IMR-90 (cell line): ENCODE data around the gene GPX3. TPM values are rescaled to one million over a fixed set of nuclear protein-coding genes. Genes with fewer than 3 reads are reported as not detected.

Source experiments
- ATAC-seq: fragments of 200-7000 bp; cut with Tn5 transposase; 2 replicates; pipeline ENCODE4 v1.9.1; 2020; ENCODE audit warnings: low read depth, mild to moderate bottlenecking, moderate library complexity
- BruUV-seq: library from RNA; stranded (reverse); fragments of 400-500 nt; replicated peaks from 2 replicates; lab custom pipeline; 2021; lab: Mats Ljungman, UMichigan
- CTCF ChIA-PET: fragments of 300-600 bp; formaldehyde crosslinking; extraction: SDS; loops from one replicate; lab custom pipeline; 2021; ENCODE audit warnings: antibody characterized with exemption; lab: Yijun Ruan, JAX
- POLR2A ChIA-PET: fragments of 300-600 bp; sonication (Branson Sonifier 250); formaldehyde crosslinking; loops from one replicate; lab custom pipeline; 2022; ENCODE audit warnings: antibody characterized with exemption; ENCODE audit not compliant: unreplicated experiment; lab: Charles Lee
- DNase-seq: peaks from one replicate; pipeline ENCODE4 v3.0.0; 2013
- H2AFZ ChIP-seq: replicated peaks from 2 replicates; pipeline ENCODE3; 2013; ENCODE audit warnings: low read length, mild to moderate bottlenecking; ENCODE audit not compliant: poor library complexity
- H2AK5ac ChIP-seq: 2 replicates; pipeline ENCODE4 v1.6.1; 2013; ENCODE audit warnings: low read depth, low read length, inconsistent platforms
- H2AK9ac ChIP-seq: replicated peaks from 2 replicates; pipeline ENCODE3; 2013; ENCODE audit warnings: mild to moderate bottlenecking, low read depth, low read length, moderate library complexity; ENCODE audit not compliant: poor library complexity
- H2BK120ac ChIP-seq: 2 replicates; pipeline ENCODE4 v1.6.1; 2013; ENCODE audit warnings: low read depth, low read length, inconsistent platforms
- H2BK15ac ChIP-seq: 3 replicates; pipeline ENCODE4 v1.6.1; 2013; ENCODE audit warnings: low read depth, low read length, inconsistent platforms
- H2BK20ac ChIP-seq: 2 replicates; pipeline ENCODE4 v1.6.1; 2013; ENCODE audit warnings: low read depth, mild to moderate bottlenecking, inconsistent platforms, low read length, moderate library complexity
- H2BK5ac ChIP-seq: 2 replicates; pipeline ENCODE4 v1.6.1; 2013; ENCODE audit warnings: mild to moderate bottlenecking, low read depth, low read length, inconsistent platforms; ENCODE audit not compliant: poor library complexity, severe bottlenecking
- H3K14ac ChIP-seq: replicated peaks from 2 replicates; pipeline ENCODE4 v1.6.1; 2013; ENCODE audit warnings: low read depth, low read length, inconsistent platforms
- H3K18ac ChIP-seq: 2 replicates; pipeline ENCODE4 v1.6.1; 2013; ENCODE audit warnings: low read depth, low read length, control low read depth
- H3K23ac ChIP-seq: 2 replicates; pipeline ENCODE4 v1.6.1; 2013; ENCODE audit warnings: low read depth, low read length, inconsistent platforms
- H3K27ac ChIP-seq: 2 replicates; pipeline ENCODE4 v1.5.1; 2013; ENCODE audit warnings: mild to moderate bottlenecking, control low read depth, low read length; ENCODE audit not compliant: insufficient read depth
- H3K27me3 ChIP-seq: 2 replicates; pipeline ENCODE4 v1.6.1; 2013; ENCODE audit warnings: low read length; ENCODE audit not compliant: control insufficient read depth, insufficient read depth
- H3K36me3 ChIP-seq: 2 replicates; pipeline ENCODE4 v1.6.1; 2013; ENCODE audit warnings: low read length, mixed read lengths; ENCODE audit not compliant: control insufficient read depth, insufficient read depth
- H3K4ac ChIP-seq: 2 replicates; pipeline ENCODE4 v1.6.1; 2013; ENCODE audit warnings: low read depth, low read length, inconsistent platforms
- H3K4me1 ChIP-seq: 2 replicates; pipeline ENCODE4 v1.6.1; 2013; ENCODE audit warnings: low read length, mixed read lengths; ENCODE audit not compliant: control insufficient read depth, insufficient read depth
- H3K4me2 ChIP-seq: 2 replicates; pipeline ENCODE4 v1.6.1; 2013; ENCODE audit warnings: low read depth, mild to moderate bottlenecking, control low read depth, low read length, moderate library complexity
- H3K4me3 ChIP-seq: 2 replicates; pipeline ENCODE4 v1.5.1; 2013; ENCODE audit warnings: low read depth, mild to moderate bottlenecking, control low read depth, low read length, moderate library complexity; ENCODE audit not compliant: insufficient read depth
- H3K56ac ChIP-seq: 2 replicates; pipeline ENCODE4 v1.6.1; 2013; ENCODE audit warnings: low read length, inconsistent platforms; ENCODE audit not compliant: insufficient read depth; ENCODE audit errors: extremely low read depth
- H3K79me1 ChIP-seq, 2 experiments: 2 replicates each; pipeline ENCODE4 v1.6.1; 2013; ENCODE audit warnings: low read length in 2 of 2, inconsistent platforms in 1 of 2, low read depth in 1 of 2
- H3K9ac ChIP-seq: 2 replicates; pipeline ENCODE4 v1.6.1; 2013; ENCODE audit warnings: low read depth, low read length, control low read depth
- H3K9me1 ChIP-seq: 2 replicates; pipeline ENCODE4 v1.6.1; 2013; ENCODE audit warnings: low read length, inconsistent platforms; ENCODE audit not compliant: insufficient read depth
- H3K9me3 ChIP-seq: 2 replicates; pipeline ENCODE4 v1.6.1; 2013; ENCODE audit warnings: low read length; ENCODE audit not compliant: control insufficient read depth, insufficient read depth
- H4K20me1 ChIP-seq: 2 replicates; pipeline ENCODE4 v1.6.1; 2013; ENCODE audit warnings: low read length, inconsistent platforms; ENCODE audit not compliant: insufficient read depth
- H4K5ac ChIP-seq: 2 replicates; pipeline ENCODE4 v1.6.1; 2013; ENCODE audit warnings: mild to moderate bottlenecking, low read depth, low read length, control low read depth
- H4K8ac ChIP-seq, 2 experiments: 2 replicates each; pipeline ENCODE4 v1.6.1; 2013; ENCODE audit warnings: low read depth in 2 of 2, low read length in 2 of 2, control low read depth in 1 of 2, inconsistent platforms in 1 of 2
- H4K91ac ChIP-seq: 2 replicates; pipeline ENCODE4 v1.6.1; 2013; ENCODE audit warnings: low read depth, low read length, inconsistent platforms; ENCODE audit not compliant: insufficient read depth
- CEBPB ChIP-seq: IDR thresholded peaks from 2 replicates; pipeline ENCODE4 v1.6.1; 2012; ENCODE audit warnings: low read depth, low read length, improper control_type of control experiment
- FOS ChIP-seq: fragments of 150-350 bp; IDR thresholded peaks from 2 replicates; pipeline ENCODE4 v1.6.1; 2016; ENCODE audit warnings: low read depth, low read length
- MAFK ChIP-seq: IDR thresholded peaks from 2 replicates; pipeline ENCODE4 v1.6.1; 2012; ENCODE audit warnings: low read depth, low read length, improper control_type of control experiment
- MXI1 ChIP-seq: IDR thresholded peaks from 2 replicates; pipeline ENCODE4 v1.6.1; 2012; ENCODE audit warnings: low read depth, mild to moderate bottlenecking, low read length, moderate library complexity, borderline replicate concordance
- NFE2L2 ChIP-seq: fragments of 150-350 bp; IDR thresholded peaks from 2 replicates; pipeline ENCODE4 v1.6.1; 2016; ENCODE audit warnings: low read depth, mild to moderate bottlenecking, low read length
- POLR2A ChIP-seq: IDR thresholded peaks from 2 replicates; pipeline ENCODE4 v1.6.1; 2012; ENCODE audit warnings: mild to moderate bottlenecking, low read depth, low read length
- RCOR1 ChIP-seq: IDR thresholded peaks from 2 replicates; pipeline ENCODE4 v1.6.1; 2012; ENCODE audit warnings: mild to moderate bottlenecking, low read length, improper control_type of control experiment; ENCODE audit not compliant: insufficient replicate concordance
- whole genome bisulfite sequencing, 2 experiments: methylation state at CpG; one replicate each; pipeline versions ENCODE4 v1.1.5 to v1.1.7; 2013; ENCODE audit warnings: missing lambda C conversion rate in 2 of 2; ENCODE audit not compliant: insufficient read length in 1 of 2; ENCODE audit errors: extremely low coverage in 2 of 2; 5-methylcytosine and 5-hydroxymethylcytosine counted together
- dilution Hi-C: fragments of 300-500 bp; cut with HindIII; formaldehyde crosslinking; loops from one replicate; pipeline ENCODE4 v1.14.3; 2018; ENCODE audit warnings: low sequenced_read_pairs; ENCODE audit not compliant: unreplicated experiment
- in situ Hi-C: fragments of 300-500 bp; cut with MboI; formaldehyde crosslinking; loops from 3 replicates; pipeline ENCODE4 v1.14.3; 2019; ENCODE audit warnings: low sequenced_read_pairs, inconsistent platforms, mixed read lengths
- intact Hi-C: fragments of 100-400 bp; cut with micrococcal nuclease; formaldehyde crosslinking; loops from 2 replicates; pipeline ENCODE4 v1.10.0; 2022
- polyA plus RNA-seq, 3 experiments: library from polyadenylated mRNA; depleted of rRNA; stranded (reverse); fragments of >200 nt; gene quantifications; 2 replicates each; pipeline ENCODE4 v1.2.3, GENCODE V29; 2012; ENCODE audit warnings: low replicate concordance in 1 of 3
- total RNA-seq: library from RNA; depleted of rRNA; stranded (reverse); fragments of >200 nt; gene quantifications from 2 replicates; pipeline ENCODE4 v1.2.3, GENCODE V29; 2012
- TF ChIP-seq, protein P1 (sequence below): fragments of 150-350 bp; IDR thresholded peaks from 2 replicates; pipeline ENCODE4 v1.6.1; 2016; ENCODE audit warnings: low read depth, mild to moderate bottlenecking, low read length, moderate library complexity, borderline replicate concordance

The GPX3 gene
- total and polyA plus RNA-seq, 2 of the 4 experiments (the other 2 are of a cell fraction): 0.36 to 1.0 TPM

DNA sequence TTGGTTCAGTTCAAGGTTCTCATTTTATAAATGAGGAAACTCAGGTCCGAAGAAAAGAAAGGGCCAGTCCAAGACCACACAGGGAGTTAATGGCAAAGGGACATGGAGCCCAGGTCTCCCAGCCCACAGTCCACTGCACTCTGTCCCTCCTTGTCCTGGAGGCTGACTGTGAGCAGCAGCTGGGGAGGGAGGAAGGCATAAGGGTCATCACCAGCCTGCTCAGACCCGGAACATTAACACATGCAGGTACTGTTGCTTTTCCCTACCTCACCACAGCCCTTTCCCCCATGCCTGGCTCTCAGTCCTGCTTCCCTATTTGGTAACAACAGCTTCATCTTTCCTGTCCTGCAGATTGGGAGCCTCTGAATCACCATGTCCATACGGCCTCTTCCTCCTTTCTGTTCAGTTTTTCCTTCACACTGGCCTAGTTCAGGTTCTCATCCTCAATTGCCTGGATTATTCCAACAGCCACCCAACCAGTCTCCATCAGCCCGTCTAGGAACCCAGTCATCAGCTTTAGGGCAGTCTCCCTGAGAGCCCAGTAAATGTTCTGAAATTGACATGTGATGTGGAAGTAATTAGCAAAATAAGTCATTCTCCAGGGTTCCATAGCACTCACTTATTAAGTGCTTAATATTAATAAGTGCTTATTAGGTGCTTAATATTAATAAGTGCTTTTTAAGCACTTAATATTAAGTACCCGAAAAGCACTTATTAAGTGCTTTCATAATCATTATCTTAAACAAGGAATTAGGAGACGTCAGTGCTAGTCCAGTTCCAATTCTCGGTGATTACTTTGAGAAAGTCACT, 4.3 kb downstream of the GPX3 start:
- H3K9me1 ChIP-seq: peaks cover 14% of the 10 kb centered on the region
- dilution Hi-C loops (no loop called here), intact Hi-C loops (no loop called here), in situ Hi-C loops (no loop called here)
- no peaks in the 10 kb centered on the region for H3K79me1 ChIP-seq
- H3K4me1 ChIP-seq: no peaks in the 10 kb centered on the region
- no CpG with 5 or more reads among the region's 7 CpGs for WGBS, 2 experiments
- no peak overlapping the region for H2BK15ac ChIP-seq
- no TSS peak for BruUV-seq
- no peaks in the 10 kb centered on the region for H3K9me3 ChIP-seq
- no peak overlapping the region for H3K18ac ChIP-seq
- H3K4ac ChIP-seq: no peak overlapping the region
- ChIA-PET POLR2A (no interaction called here), CTCF (no interaction called here)
- no peak overlapping the region for H3K23ac ChIP-seq
- DNase-seq (no peak), ATAC-seq (no peak)
- no peak overlapping the region for H3K4me2 ChIP-seq
- H3K14ac ChIP-seq: no peak overlapping the region
- H4K8ac ChIP-seq: no peak overlapping the region
- H2AK5ac ChIP-seq: no peak overlapping the region
- H3K27me3 ChIP-seq: no peaks in the 10 kb centered on the region; the same call in 1 of the 2 replicates
- H2AFZ ChIP-seq: no peak overlapping the region
- no peak overlapping the region for H3K9ac ChIP-seq
- TF ChIP-seq MXI1: no peak
- no peak for TF ChIP-seq CEBPB
- TF ChIP-seq, protein P1, sequence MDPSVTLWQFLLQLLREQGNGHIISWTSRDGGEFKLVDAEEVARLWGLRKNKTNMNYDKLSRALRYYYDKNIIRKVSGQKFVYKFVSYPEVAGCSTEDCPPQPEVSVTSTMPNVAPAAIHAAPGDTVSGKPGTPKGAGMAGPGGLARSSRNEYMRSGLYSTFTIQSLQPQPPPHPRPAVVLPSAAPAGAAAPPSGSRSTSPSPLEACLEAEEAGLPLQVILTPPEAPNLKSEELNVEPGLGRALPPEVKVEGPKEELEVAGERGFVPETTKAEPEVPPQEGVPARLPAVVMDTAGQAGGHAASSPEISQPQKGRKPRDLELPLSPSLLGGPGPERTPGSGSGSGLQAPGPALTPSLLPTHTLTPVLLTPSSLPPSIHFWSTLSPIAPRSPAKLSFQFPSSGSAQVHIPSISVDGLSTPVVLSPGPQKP: no peak
- TF ChIP-seq RCOR1: no peak
- TF ChIP-seq POLR2A: no peak
- no peak for TF ChIP-seq MAFK
- TF ChIP-seq NFE2L2: no peak
- no peak for TF ChIP-seq FOS
- H3K4me3 ChIP-seq: no peak overlapping the region
- H3K27ac ChIP-seq: no peak overlapping the region
- no peaks in the 10 kb centered on the region; the same call in 1 of the 2 replicates for H4K20me1 ChIP-seq
- H2BK20ac ChIP-seq: no peak overlapping the region
- H3K56ac ChIP-seq: no peak overlapping the region
- no peak overlapping the region for H4K91ac ChIP-seq
- no peak overlapping the region for H2BK5ac ChIP-seq
- no peak overlapping the region for H2BK120ac ChIP-seq
- H3K36me3 ChIP-seq: peaks cover 20% of the 10 kb centered on the region
- no peak overlapping the region for H2AK9ac ChIP-seq
- H4K5ac ChIP-seq: no peak overlapping the region
